ENCODE data around the gene PNPLA5.
"Not testable (repeated sequence)": the region's sequence is repeated elsewhere in the genome, so short reads cannot be mapped to it uniquely, and the experiment has no call there.

Gene PNPLA5

DNA sequence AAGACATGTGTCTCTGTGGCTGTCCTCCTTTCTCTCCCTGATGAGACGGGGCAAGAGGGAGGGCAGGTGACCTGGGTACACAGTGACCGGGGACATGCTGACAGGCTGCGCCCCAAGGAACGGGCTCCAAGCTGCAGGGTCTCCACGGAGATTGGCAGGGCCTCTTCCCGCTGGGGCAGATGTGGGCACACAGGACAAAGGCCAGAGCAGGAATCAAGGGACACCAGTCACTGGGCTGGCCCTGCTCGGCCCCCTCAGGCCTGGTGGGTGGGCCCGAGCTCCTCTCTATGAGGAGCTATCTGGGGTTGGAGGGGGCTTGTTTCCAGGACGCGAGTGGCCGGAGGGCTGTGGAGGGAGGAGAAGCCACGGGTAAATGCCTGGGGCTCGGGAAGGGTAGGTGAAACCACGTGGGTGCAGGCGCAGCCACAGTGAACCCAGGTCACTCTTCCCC is 11.2 kb downstream of the PNPLA5 start:
- no peak for DNase-seq

DNA sequence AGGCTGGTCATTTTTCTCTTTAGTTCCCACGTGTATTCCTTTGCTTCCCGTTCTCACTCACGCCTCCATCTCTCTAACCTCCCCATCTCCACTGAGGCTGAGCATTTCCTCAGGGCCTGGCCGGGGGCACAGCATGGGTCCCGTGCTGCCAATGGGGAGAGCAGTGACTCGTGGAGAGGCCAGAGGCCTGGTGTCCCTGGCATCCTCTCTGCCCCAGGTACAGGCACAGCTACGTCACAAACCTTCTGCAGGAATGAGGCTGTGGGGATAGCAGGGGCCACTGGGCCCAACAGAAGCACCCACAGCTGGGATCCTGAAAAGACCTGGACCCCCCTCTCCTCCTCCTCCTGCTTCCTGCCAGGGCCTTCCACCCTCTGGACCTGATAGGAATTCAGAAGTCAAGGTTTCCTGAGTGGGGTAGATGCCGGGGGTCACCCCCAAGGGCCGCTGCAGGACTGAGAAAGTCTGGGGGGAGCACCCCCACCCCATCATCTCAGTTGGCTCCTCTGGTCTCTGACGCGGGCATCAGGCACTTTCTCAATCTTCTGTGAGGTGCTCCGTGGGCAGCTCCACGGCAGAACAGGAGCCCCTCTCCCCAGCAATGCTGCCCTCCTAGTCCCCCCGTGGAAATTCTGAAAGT is 11.8 kb downstream of the PNPLA5 start:
- no peak for DNase-seq

DNA sequence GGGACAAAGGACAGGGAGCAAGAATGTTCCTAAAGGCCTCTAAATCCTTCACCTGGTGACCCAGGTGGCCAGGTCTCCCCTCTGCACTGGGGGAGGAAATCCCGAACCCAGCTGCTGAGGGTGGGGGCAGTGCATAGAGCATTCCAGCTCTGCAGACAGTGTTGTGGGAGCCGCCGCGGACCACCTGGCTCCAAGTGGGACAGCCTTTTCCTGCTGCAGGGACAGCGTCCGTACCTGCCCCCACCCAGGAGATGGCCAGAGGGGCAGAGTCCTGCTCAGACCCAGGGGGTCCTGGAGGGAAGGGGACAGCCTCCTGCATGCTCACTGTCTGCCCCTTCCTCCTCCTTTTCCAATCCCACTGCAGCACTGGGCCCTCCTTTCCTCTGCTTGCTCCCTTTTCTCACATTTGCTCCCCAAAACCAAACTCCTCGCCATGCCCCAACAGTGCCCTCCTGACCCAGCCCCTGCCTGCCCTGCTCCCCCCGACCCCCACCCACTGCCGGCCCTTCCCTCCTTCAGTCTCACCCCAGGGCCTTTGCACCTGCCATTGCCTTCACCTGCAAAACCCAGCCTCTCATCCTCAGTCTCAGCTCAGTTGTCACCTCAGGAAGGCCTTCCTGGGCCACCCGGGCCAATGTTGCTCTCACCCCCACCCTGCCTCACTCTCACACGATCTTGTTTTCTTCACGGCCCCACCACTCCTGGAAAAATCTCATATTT is 12.8 kb downstream of the PNPLA5 start:
- no peak for DNase-seq

DNA sequence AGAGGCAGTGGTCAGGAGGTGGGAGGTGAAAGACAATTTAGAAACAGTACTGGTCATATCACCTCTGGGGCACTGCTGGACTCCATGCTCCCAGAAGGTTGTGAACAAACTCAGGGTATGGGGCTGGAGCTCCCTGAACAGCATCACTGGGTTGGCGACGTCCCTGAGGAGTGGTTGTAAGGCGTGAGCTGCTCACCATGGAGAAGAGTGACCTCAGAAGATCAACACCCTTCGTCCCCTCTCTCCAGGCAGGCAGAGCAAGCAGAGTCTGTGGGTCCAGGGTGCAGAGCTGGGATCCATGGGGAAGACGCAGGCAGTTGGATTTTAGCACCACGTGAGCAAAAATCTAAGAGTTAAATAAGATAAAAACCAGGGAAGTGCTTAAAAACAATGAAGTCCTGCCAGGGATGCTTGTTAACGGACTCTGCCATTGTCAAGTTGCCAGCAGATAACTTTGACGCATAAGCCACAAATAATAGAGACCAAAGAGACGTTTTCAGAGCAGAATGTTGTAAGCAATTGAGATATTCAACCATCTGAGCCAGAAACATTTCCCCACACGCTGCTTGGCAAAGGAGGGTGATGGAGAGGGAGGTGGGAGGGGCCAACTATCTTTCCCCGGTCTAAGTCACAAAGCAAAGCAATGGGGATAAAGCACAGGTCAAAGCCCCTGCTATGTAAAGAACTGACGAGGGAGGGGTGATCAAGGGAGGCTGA is 13.6 kb downstream of the PNPLA5 start:
- DNase-seq: no peak

DNA sequence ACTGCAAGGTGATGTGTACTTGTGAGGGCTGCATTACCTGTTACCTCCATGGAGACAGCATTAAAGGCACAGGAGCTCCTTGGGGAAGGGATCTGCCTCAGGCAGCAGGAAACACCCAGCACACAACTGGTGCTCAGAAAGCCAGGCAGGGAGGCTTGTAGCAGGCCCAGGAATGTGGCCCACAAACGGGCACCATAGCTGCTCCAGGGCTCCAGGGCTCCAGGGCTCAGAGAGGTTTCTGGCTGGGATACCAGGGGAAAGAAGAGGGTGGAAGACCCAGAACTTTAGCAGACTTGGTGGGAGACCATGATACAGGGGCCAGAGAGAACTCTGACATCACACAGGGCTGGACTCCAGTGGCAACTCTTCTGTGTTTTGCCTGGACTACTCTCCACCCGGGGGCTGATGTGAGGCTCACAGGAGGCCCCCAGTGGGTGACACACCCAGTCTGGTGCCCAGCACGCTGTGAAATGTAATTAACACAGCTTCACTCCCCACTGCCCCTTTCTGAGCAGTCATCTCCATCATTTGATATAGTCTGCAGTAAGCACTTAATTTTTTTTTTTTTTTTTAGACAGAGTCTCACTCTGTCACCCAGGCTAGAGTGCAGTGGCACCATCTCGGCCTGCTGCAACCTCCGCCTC is 14.8 kb downstream of the PNPLA5 start:
- no peak for DNase-seq

DNA sequence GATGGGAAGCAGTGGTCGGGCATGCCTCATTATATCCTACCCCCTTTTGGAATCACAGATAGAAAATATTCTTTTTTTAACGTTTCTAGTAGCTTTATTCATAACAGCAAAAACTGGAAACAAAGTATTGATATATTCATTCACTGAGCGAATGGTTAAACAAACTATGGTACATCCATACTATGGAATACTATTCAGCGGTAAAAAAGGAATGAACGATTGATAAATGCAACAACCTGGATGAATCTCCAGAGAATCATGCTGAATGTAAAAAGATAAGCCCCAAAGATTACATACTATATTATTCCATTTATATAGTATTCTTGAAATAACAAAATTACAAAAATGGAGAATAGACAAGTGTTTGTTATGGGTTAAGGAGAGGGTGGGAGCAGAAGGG is 22.0 kb downstream of the PNPLA5 start:
- DNase-seq: no peak

DNA sequence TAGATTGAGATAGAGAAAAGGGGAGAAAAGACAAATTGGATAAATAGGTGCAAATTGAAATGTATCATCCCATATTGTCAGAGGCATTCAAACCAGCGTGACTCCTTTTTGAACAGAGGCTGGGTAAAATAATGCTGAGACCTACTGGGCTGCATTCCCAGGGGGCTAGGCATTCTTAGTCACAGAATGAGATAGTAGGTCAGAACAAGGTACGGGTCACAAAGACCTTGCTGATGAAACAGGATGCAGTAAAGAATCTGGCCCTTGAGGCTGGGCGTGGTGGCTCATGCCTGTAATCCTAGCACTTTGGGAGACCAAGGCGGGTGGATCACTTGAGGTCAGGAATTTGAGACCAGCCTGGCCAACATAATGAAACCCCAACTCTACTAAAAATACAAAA is 22.8 kb downstream of the PNPLA5 start:
- DNase-seq: not testable (repeated sequence)

DNA sequence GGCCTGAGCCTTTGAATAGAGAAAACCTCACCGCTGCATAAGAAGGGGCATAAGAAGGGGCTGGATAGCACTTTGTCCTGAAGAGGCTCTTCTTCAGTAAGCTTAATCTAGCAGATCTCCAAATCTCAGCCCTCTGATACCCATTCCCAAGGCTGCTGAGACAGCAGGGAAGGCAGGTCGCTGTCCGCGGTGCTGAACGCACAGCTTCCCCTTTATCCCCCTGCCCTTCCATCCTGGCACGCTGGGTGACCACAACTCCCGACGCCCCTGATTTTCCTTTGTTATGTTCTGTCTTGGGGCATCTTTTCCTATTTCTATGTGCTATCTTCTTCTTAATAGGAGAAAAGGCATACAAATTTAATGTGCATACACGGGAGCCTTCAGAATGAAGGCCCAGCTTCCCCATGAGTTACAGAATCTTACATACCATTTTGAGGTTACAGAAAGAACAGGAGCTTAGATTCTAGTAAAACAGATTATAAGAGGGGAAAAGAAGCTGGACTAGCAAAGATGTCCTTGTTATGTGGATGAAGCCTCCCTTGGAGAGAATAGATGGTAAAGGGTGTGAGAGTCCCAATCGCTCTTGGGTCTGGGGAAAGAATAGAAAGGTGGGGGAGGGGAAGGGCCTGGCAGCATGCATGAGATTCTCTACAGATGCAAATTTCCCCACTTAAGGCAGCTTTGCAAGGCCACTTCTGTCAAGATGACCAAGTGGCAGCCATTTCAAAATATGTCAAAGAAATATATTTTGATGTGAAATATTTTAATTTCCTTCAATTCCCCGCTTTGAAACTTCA is 23.8 kb downstream of the PNPLA5 start:
- DNase-seq: no peak

DNA sequence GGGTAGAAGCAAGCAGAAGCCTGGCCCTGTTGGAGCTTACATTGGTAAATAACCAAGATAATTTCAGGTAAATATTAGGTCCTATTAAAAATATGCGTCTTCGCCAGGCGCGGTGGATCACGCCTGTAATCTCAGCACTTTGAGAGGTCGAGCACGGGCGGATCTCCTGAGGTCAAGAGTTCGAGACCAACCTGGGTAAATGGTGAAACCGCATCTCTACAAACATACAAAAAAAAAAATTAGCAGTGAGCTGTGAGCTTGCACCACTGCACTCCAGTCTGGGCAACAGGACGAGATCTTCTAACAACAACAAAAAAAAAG is 29.0 kb downstream of the PNPLA5 start:
- no peak for DNase-seq

DNA sequence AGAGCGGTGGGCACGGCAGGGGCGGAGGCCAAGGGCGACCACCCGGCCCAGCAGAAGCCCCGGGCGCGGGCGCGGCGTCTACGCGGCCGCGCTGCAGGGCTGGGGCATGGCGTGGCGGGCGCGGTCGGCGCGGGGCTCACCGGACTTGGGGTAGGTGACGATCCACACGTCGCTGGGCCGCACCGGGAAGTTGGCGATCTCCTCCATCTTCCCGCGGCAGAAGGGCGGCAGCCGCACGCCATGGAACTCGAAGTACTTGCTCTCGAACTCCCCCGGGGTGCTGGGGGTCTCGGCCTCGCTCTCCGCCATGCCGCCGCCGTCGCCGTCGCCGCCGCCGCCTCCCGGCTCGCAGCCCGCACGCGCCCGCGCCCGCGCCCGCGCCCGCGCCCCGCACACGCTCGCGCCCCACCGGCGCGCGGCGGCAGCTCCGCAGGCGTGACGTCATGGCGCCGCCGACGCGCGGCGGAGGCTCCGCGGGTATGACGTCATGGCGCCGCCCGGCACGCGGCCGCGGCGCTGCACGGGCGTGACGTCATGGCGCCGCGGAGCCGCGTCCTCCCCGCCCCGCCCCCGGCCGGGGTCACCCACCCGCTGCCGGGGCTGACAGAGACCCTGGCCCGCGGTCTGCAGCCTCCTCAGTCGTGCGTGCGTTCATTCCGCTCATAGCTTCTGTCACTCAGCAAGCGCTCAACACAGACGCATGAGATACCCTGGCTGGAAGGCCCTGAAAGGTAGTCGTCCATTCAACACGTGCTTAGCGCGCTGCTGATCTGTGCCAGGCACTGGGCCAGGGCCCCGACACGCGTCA is 29.5 kb downstream of the PNPLA5 start, which contains the start of gene SULT4A1:
Gene SULT4A1 (minus strand): TSS at position 440 of the 808 bp plus-strand sequence. CDS start 131 bp downstream, at position 309.
- DNase-seq: peak; percentile 79

DNA sequence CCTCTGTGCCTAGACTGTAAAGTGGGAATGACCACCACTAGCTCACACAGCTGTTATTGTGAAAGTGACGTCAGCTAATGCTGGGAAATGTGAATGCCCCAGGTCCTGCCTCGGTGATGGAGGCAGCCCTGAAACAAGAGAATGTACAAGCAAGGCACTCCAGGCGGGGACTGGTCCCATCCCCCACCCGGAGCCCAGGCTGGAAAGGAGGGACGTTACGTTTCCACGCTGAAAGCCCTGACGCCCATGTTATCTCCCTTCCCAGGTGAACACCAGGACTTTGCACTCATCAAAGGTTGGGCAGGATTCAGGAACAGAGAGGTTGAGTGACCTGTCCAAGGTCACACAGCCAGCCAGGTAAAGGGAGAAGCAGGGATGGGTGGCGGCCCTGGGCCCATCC is 30.3 kb downstream of the PNPLA5 start:
- no peak for DNase-seq

DNA sequence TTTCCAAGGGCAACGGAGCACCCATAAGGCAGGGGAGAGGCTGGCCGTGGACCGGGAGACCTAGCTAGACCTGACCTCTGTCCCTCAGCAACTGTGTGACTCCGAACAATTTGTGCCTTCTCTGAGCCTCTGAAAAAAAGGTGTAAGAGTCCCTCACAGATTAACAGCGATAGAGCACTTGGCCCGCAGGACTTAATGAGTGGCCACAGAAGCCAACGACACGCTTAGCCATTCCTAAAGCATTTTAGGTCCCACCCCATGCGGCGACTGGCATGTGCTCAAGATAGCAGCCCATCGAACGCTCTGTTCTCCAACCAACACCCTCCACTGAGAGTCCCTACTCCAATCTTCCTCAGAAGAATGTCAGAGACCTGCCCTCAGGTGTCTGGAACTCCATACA is 31.0 kb downstream of the PNPLA5 start:
- DNase-seq: no peak

DNA sequence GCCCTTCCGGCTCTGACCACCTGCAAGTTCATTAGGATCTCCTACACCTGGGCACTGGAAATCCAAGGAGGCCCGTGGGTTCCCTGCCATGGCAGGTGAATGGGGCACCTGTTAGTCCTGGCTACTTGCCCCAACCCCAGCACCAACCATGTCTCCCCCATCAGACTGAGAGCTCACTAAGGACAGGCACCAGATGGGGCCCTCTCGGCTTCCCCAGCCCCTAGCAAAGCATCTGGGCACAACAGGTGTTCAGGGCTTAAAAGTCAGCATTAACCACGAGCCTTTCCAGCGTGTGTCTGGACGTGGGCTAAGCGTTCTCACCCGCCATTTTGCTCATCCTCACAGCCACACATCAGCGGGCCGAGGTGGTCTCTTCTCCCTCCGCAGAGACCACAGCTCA is 31.7 kb downstream of the PNPLA5 start:
- DNase-seq: no peak

DNA sequence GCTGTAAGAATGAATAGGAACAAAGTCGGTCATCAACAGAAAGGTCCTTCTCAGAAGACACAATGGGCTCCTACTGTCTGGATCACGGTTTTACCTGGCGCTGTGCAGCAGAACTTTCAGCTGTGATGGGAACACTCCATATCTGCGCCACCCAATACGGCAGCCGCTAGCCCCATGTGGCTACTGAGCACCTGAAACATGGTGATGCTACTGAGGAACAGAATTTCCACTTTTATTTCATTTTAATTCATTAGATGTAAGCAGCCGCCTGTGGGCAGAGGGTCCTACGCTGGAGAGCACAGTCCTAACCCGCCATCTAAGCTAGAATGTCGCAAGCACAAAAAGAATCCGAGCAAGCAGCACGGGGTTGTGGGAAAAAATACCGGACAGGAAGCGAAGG is 32.2 kb downstream of the PNPLA5 start:
- DNase-seq: no peak

DNA sequence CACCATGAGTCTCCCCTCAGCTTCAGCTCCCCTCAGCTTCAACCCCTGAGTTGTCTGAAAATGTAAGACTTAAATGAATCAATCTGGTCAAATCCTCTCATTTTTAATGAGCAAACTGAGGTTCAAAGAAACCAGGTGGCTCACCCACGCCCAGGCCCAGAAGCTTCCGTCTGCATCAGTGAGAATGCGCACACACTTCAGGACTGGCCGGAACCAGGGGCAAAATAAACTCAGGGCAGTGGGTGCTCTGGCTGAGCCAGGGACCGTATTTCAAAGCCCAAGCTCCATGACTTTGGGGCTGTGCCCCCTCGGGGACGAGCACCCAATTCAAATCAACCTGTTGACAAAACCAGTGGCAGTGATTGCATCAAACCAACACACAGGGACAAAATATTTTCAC is 32.6 kb downstream of the PNPLA5 start:
- DNase-seq: no peak

DNA sequence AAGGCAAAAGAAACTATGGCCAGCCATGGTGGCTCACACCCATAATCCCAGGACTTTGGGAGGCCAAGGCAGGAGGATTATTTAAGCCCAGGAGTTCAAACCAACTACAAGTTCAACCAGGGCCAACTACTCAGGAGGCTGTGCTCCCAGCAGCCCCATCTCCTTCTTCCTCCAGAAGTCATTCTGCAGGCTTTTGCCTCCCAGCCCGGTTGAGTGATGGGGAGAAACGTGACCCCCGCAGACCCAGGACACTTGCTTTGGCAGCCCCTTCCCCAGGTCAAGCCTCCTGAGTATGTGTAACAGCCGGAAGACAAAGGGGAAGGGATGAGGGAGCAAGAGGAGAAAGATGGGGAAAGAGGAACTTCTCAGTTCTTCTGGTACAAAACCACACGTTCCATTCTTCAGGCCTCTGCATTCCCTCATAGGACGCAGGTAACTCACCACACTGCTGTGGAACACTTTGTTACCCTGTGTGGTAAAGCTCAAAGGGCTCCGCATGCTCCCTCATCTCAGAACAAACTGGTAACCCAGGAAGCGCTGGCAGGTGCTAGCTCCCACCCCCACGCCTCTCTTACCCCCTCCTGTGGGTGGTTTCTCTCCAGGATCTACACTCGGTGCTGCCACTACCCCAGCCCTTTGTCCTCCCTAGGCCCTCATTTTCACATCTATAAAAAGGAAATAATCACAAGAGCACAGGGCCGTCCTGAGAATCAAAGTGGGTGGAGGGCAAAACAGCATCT is 33.5 kb downstream of the PNPLA5 start:
- DNase-seq: no peak

DNA sequence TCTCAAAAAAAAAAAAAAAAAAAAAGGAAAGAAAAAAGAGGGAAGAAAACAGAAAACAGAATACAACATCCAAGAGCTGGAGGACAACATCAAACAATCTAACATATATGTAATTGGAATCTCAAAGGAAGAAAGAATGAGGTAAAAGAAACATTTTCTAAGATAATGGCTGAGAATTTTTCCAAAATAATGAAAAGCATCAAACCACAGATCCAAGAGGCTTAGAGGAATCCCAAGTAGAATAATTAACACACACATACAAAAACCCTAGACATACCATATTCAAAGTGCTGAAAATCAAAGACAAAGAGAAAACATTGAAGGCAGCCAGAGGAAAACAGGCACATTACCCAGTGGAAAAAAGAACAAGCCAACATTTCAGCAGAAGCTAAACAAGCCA is 34.4 kb downstream of the PNPLA5 start:
- DNase-seq: no peak

DNA sequence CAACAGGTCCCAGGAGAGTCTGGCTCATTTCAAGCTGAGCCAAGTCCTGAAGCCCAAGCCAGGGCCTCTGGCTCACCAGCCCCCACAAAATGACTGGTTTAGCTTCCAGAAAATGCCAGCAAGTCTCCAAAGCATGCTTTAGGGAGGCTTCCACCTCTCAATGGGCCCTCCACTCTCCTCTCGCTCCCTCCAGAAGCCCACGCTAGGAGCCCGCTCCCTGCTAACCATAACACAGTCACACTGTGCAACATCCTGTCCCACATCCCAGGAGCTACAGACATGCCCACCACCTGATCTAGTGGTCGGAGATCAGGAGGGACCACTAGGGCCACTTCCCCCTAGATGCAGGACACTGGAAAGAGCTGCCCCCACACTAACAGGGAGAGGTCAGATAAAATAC is 36.4 kb downstream of the PNPLA5 start:
- no peak for DNase-seq

DNA sequence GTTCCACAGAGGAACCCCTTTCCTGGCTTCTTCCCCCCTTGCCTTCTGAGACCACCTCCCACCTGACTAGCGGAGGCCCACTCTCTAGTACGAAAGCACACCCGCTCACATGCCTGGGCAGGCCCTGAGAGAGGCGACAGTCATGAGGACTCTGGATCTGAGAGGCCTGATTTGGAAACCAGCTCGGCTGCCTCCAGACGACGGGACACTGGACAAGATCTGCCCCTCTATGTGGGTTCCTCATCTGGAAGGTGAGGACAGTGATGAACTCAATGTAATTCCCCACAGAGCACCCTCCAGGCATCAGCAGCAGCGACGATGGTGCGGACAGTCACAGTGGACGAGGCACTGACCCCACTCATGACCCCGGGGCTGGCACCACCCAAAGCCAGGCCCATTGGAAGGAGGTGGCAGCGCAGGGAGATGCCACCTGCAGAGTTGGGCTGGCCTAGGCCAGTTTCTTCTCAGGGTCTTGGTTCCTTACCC is 37.0 kb downstream of the PNPLA5 start:
- DNase-seq: no peak

DNA sequence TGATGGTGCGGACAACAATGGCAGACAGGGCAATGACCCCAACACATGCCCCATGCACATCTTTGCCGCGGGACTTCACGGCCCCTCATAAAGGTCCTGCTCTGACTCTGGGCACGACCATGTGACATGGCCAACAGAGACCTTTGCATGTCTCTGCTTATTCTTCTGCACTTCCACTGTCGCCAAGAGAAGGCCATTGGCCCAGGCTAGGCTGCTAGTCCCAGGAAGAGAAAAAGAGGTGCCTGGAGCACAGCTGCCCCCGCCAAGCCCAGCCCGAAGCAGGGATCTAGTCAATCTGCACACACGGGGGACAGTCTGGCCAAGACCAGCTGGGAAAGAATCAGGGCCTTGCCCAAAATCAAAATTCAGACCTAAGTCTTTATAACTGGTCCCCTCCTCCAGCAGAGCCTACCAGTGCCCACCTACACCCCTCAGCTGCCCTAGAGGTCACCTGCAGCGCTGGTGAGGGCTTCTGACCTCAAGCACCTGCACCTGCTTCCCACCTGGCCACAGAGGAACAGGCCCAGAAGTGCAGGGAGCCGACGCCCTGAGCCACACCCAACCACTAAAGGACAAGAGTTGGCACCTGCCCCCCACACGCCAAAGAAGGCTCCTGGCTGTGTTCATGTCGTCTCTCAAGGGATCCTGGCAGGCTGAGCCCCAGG is 37.6 kb downstream of the PNPLA5 start:
- no peak for DNase-seq

Data from NCI-H1436 (cell line).